Epithelial cell of proximal tubule (primary cell): ENCODE data around the gene TTBK2. TPM values are rescaled to one million over a fixed set of nuclear protein-coding genes. Genes with fewer than 3 reads are reported as not detected.
A peak's percentile ranks its signal among the peaks of the same experiment; 100 is the strongest.
"Not testable (repeated sequence)": the region's sequence is repeated elsewhere in the genome, so short reads cannot be mapped to it uniquely, and the experiment has no call there.

Experiments used
- DNase-seq: peaks from one replicate; pipeline ENCODE4 v3.0.0-alpha.2; 2011; ENCODE audit warnings: low read depth
- H3K4me3 ChIP-seq: 2 replicates; pipeline ENCODE4 v1.5.1; 2011; ENCODE audit warnings: low read depth, mild to moderate bottlenecking, low read length
- CTCF ChIP-seq: conservative IDR thresholded peaks from 2 replicates; pipeline ENCODE4 v1.5.1; 2012; ENCODE audit warnings: low read depth, mild to moderate bottlenecking, low read length
- total RNA-seq: library from RNA; depleted of rRNA; stranded (reverse); fragments of >200 nt; gene quantifications from 2 replicates; pipeline ENCODE4 v1.2.3, GENCODE V29; 2015

TTBK2 gene
- 5.8 and 7.7 TPM in 2 replicates for total RNA-seq

GRCh38 chr15:42920519-42921341 is at the start of gene TTBK2:
Gene TTBK2 (minus strand): TSS chr15:42920778. CDS start chr15:42878617, 42,161 bp downstream.
- peak; percentile 8 for TF ChIP-seq CTCF
- peak; percentile 80 for DNase-seq
- H3K4me3 ChIP-seq, result peak within 1 kb of the TSS; percentile 90

GRCh38 chr15:42964476-42964875 is 43.9 kb upstream of the TTBK2 start:
- no peak overlapping the region for H3K4me3 ChIP-seq
- DNase-seq, result no peak
- no peak for TF ChIP-seq CTCF

GRCh38 chr15:42955518-42955917 is 34.9 kb upstream of the TTBK2 start:
- H3K4me3 ChIP-seq, result no peak overlapping the region
- no peak for TF ChIP-seq CTCF
- no peak for DNase-seq

- no peak for DNase-seq
- no peak overlapping the region for H3K4me3 ChIP-seq
- TF ChIP-seq CTCF, result no peak
Measured at GRCh38 chr15:42954291-42954690, 33.7 kb upstream of the TTBK2 start.

GRCh38 chr15:42948898-42949297 is 28.3 kb upstream of the TTBK2 start:
- not testable (repeated sequence) for DNase-seq

GRCh38 chr15:42940527-42940926 is 19.9 kb upstream of the TTBK2 start:
- no peak for TF ChIP-seq CTCF
- no peak overlapping the region for H3K4me3 ChIP-seq
- DNase-seq, result no peak

More at GRCh38 chr15:42948898-42949297, 28.3 kb upstream of the TTBK2 start:
- H3K4me3 ChIP-seq, result not testable (repeated sequence)

- no peak for TF ChIP-seq CTCF
- DNase-seq, result no peak
- no peak overlapping the region for H3K4me3 ChIP-seq
Measured at GRCh38 chr15:42939841-42940240, 19.3 kb upstream of the TTBK2 start.
